GM21360 (cell line): Measurements from ENCODE around the gene ADARB2.
"Not testable (repeated sequence)": the region's sequence is repeated elsewhere in the genome, so short reads cannot be mapped to it uniquely, and the experiment has no call there.

Experiments used
- ATAC-seq: cut with Tn5 transposase; IDR thresholded peaks from one replicate; pipeline ENCODE4 v1.9.1; 2021; ENCODE audit warnings: mild to moderate bottlenecking, moderate library complexity; ENCODE audit not compliant: unreplicated experiment

The ADARB2 gene

DNA sequence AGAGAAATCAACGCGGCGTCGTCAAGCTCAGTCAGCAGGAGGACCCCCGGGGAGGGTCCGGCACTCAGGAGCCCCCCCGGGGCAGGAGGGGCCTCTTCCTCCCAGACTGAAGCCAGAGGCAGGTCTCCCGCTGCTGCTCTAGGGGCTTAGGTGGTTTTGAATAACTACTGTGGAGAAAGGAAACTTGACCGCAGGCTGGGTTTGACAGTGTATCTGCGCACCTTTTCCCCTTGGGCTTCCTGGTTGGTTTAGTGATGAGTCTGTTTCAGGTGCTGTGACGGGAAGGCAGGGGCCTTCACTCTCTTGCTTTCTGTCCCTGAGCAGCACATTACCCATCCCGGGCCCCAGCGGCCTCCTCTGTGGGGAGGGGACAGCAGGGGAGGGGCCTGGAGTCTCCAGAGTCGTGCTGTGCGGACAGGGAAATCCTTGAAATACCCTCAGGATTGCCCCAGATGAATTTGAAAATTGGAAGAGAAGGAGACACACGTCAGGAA is 262.2 kb downstream of the ADARB2 start:
- no peak for ATAC-seq

DNA sequence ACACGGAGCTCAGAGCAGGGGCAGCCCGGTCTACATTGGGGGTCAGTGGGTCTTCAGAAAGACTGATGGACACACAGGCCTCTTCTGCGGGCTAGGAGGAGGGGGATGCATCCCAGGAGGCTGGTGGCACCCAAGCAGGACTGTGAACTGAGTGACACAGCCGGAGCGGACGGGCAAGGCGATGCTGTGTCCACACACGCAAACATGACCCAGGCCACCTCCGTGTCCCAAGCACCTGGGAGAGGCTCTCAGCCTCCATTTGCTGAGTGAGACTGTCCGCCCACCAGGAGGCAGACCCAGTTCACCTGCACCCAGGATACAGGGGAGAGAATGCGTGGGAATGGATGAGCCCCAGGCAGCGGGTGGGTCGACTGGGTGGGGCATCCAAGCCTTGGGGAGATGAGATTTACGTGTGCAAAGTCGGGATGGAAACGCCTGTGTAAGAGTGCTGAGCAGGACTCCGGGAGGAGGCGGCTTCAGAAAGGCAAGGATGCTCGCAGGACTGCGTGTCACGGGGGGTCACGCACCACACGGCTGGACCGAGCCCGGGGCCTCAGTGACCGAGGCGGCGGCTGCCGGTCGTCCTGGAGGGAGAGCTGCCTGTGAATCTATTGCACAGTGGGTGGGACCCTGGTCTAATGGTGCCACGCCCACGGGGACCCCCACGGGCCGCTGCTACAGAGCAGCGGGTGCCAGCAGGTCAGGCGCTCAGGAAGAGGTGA is 262.8 kb downstream of the ADARB2 start:
- no peak for ATAC-seq

- ATAC-seq = no peak
These were observed 263.5 kb downstream of the ADARB2 start for GRCh38 chr10:1473874-1474273.

- ATAC-seq = no peak
These were observed 265.0 kb downstream of the ADARB2 start for GRCh38 chr10:1472178-1472958.

DNA sequence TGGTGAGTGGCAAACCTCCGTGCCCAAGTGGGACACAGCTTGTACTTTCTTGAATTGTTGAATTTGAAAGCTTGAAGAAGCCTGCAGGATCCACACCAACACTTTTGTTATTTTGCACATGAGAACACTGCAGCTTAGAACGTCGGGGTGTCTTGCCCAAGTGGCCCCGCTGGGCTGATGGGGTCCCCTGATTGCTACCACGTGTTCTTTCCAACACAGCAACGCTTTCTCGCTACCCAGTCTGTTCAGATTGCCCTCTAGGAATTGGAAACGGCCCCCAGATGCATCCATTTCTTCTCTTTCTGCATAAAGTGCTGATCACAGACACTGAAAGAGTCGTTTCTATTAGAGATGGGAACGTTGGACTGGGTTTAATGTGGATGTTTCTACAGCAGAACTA is 268.5 kb downstream of the ADARB2 start:
- ATAC-seq = no peak

DNA sequence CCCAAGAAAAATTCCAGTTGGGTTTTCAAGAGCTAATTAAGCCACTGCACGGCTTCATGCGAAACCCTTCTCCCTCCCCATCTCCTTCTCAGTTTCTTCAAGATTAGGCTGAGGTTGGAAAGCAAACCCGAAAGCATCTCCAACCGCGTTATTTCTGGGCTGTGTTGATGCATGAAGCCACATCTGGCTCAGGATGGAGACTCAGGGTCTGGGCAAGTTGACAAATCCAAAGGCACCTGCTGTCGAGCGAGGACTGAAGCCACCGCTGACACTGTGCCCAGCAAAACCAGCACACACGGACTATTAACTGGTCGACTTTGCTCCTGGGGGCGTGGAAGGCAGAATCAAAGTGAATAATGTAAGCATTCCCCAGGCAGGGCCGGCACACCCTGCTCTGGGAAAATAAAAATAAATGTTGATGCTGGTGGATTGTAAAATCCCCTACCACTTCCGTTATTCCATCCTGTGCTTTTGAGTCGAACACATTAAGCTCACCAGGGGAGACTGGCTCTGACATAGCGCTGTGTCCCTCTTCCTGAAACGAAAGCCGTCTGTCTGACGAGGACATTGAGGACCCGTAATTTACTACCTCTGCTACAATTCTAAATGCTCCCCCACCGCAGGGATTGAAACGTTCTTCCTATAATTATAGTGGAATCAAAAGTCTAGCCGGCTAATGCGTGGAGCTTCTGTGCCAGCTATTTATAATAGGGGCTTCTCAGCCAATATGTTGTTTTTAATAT is 269.8 kb downstream of the ADARB2 start:
- no peak for ATAC-seq

GRCh38 chr10:1465993-1466764 is 271.1 kb downstream of the ADARB2 start:
- ATAC-seq = no peak

DNA sequence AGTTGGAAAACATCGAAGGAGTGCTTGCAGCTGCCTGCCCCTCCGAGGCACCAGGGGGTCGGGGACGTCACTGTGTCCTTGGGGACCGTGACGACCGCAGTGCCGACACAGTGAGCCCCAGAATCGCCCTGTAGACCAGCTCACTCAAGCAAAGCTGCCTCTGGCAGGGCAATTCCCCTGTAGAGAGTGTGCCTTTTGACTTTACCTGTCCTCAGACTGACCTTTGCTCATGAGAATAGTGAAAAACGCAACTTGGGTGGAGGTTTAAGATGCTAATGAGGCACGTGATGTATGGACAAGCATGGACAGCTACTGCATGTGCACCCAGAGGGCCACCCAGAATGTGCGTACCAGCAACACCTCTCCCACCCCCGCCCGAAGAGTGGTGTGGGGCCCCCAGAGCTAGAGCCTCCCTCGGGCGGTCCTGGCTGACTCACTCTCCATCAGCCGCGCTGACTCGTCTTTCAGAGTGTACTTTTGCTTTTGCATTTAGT is 271.9 kb downstream of the ADARB2 start:
- peak; percentile 77 for ATAC-seq

DNA sequence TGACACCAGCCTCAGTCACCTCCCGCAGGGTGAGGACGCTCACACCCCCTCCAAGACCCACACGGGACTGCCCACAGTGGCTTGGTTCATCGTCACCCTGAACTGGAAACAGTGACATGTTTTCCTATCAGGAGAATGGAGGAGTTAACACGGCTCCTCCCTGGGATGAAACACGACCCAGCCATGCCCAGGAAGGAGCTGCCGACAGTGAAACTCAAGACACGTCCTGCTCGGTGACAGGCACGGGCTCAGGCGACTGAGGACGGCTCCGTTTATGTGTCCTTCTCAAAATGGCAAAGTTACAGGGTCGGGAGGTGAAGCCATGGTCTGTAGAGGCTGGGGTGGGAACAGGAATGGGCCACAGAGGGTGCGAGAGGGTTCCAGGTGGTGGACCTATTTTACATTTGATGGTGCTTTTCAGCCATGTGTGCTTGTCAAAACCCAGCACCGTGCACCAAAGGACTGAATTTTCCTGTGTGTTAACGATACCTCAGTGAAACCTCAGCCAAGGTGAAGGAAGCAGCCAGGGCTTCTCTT is 272.4 kb downstream of the ADARB2 start:
- no peak for ATAC-seq

GRCh38 chr10:1463971-1464370 is 273.4 kb downstream of the ADARB2 start:
- not testable (repeated sequence) for ATAC-seq

- no peak for ATAC-seq
These were observed 274.2 kb downstream of the ADARB2 start for GRCh38 chr10:1462994-1463633.

DNA sequence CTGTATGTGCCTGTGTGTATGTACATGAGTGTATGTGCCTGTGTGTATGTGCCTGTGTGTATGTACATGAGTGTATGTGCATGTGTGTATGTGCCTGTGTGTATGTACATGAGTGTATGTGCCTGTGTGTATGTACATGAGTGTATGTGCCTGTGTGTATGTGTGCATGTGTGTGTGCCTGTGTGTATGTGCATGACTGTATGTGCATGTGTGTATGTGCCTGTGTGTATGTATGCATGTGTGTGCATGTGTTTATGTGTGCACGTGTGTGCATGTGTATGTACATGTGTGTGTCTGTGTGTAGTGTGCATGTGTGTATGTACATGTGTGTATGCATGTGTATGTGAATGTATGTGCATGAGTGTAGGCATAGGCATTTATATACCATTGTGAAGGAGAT is 274.8 kb downstream of the ADARB2 start:
- ATAC-seq = no peak

GRCh38 chr10:1462032-1462431 is 275.3 kb downstream of the ADARB2 start:
- ATAC-seq = no peak

DNA sequence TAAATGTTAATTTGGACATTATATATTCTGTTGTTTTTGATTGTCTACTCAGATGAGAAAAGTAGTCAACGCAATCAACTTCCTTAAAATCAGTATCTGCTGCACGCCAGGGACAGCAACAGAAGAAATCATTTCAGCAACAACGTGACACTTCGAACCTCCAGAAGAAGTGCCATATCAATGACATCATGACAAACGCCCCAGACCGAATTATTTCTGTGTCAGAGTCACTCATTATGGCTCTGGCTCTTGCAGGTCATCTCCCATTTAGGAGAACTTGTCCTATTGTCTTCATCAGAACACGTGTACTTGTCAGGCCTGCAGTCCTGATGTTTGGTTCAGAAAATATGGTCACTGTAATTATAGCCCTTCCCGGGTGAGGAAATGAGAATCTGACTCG is 276.3 kb downstream of the ADARB2 start:
- no peak for ATAC-seq

- not testable (repeated sequence) for ATAC-seq
These were observed 277.7 kb downstream of the ADARB2 start for GRCh38 chr10:1459664-1460063.

DNA sequence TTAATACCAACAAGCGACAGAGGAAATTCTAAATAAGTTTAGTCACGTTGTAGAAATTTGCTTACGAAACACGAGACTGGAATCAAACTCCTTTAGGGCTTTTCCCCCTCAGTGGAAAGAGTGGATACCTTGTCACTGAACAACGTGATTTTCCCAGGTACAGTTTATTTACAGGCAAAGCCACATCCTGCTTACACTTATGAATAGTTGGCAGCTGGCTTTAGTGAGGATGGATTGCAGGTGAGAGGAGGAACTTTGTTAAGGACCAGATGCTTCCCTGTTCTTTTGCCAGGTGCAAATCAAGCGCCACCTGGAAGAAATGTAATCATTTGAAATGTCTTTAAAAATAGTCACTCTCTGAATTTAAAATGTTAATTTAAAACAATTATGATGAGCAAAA is 282.4 kb downstream of the ADARB2 start:
- ATAC-seq = no peak

GRCh38 chr10:1454428-1454827 is 282.9 kb downstream of the ADARB2 start:
- peak; percentile 99 for ATAC-seq

GRCh38 chr10:1452777-1453176 is 284.5 kb downstream of the ADARB2 start:
- no peak for ATAC-seq

DNA sequence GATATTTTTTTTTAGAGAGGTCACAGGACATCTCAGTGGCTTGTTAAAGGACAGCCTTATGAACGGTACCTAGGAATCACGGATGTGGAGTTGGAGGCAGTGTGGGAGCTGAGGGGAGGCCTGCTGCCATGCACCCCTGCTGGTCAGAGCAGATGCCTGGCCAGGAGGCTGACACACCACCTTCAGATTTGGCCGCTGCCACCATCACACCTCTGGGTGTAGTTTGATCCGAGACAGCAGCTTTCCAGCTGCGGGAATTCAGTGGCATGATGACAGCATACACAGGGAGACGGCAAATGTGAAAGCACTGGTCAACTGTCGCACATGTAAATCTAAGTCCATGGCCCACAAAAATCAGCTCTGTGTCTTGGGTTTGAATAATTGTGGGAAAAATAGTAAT is 285.4 kb downstream of the ADARB2 start:
- no peak for ATAC-seq

- ATAC-seq = no peak
These were observed 285.9 kb downstream of the ADARB2 start for GRCh38 chr10:1451362-1451888.
